Measurements from ENCODE around the gene SEMG2. TPM values are rescaled to one million over a fixed set of nuclear protein-coding genes. Genes with fewer than 3 reads are reported as not detected.

SEMG2 gene
- total RNA-seq, 1 experiment from 2014 or later: not detected

Other genes with a start within 250 kb of the SEMG2 start
- 0.12 and 0.39 TPM in 2 replicates for gene KCNS1, start 120.2 kb upstream of the SEMG2 start, total RNA-seq (2014; rRNA removed; shearing (Covaris generic))
- not detected in 2 replicates for gene WFDC5, start 106.2 kb upstream of the SEMG2 start, total RNA-seq (2014; rRNA removed; shearing (Covaris generic))
- gene WFDC12, start 96.9 kb upstream of the SEMG2 start, total RNA-seq (2014; rRNA removed; shearing (Covaris generic)): not detected in 2 replicates
- not detected in 2 replicates for gene PI3, start 46.5 kb upstream of the SEMG2 start, total RNA-seq (2014; rRNA removed; shearing (Covaris generic))
- not detected in 2 replicates for gene SEMG1, start 14.3 kb upstream of the SEMG2 start, total RNA-seq (2014; rRNA removed; shearing (Covaris generic))
- gene SLPI, start 33.2 kb downstream of the SEMG2 start, total RNA-seq (2014; rRNA removed; shearing (Covaris generic)): not detected in 2 replicates
- gene RBPJL, start 85.5 kb downstream of the SEMG2 start, total RNA-seq (2014; rRNA removed; shearing (Covaris generic)): not detected in 2 replicates
- 0.10 TPM in 1 of 2 replicates, not detected in the other for gene MATN4, start 86.9 kb downstream of the SEMG2 start, total RNA-seq (2014; rRNA removed; shearing (Covaris generic))
- 88.2 and 103 TPM in 2 replicates for gene SDC4, start 127.1 kb downstream of the SEMG2 start, total RNA-seq (2014; rRNA removed; shearing (Covaris generic))
- gene SYS1, start 141.8 kb downstream of the SEMG2 start, total RNA-seq (2014; rRNA removed; shearing (Covaris generic)): 29.2 and 33.7 TPM in 2 replicates
- not detected in 2 replicates for gene TP53TG5, start 157.0 kb downstream of the SEMG2 start, total RNA-seq (2014; rRNA removed; shearing (Covaris generic))
- gene DBNDD2, start 186.9 kb downstream of the SEMG2 start, total RNA-seq (2014; rRNA removed; shearing (Covaris generic)): 10.1 and 12.5 TPM in 2 replicates
- gene PIGT, start 194.8 kb downstream of the SEMG2 start, total RNA-seq (2014; rRNA removed; shearing (Covaris generic)): 196 and 220 TPM in 2 replicates
- gene WFDC2, start 248.4 kb downstream of the SEMG2 start, total RNA-seq (2014; rRNA removed; shearing (Covaris generic)): 0.78 TPM in 1 of 2 replicates, not detected in the other

Data from RPMI7951 (cell line).